Ectodermal cell (in vitro differentiated cells): ENCODE measurements around the gene MEG3.

ENCODE experiments used
- H3K27ac ChIP-seq: 2 replicates; pipeline ENCODE4 v1.7.0; 2013; ENCODE audit warnings: mild to moderate bottlenecking, low read depth, low read length; ENCODE audit not compliant: insufficient read depth, poor library complexity, severe bottlenecking
- H3K27me3 ChIP-seq: 2 replicates; pipeline ENCODE4 v1.7.0; 2013; ENCODE audit warnings: mild to moderate bottlenecking, low read length; ENCODE audit not compliant: insufficient read depth, control insufficient read depth, poor library complexity, severe bottlenecking
- H3K36me3 ChIP-seq: one replicate; pipeline ENCODE4 v1.7.0; 2013; ENCODE audit warnings: low read length; ENCODE audit not compliant: control insufficient read depth, insufficient read depth
- H3K4me1 ChIP-seq: one replicate; pipeline ENCODE4 v1.7.0; 2013; ENCODE audit warnings: low read length; ENCODE audit not compliant: control insufficient read depth, insufficient read depth
- H3K4me3 ChIP-seq: 2 replicates; pipeline ENCODE4 v1.7.0; 2013; ENCODE audit warnings: low read depth, low read length, control low read depth; ENCODE audit not compliant: insufficient read depth
- H3K9me3 ChIP-seq: 2 replicates; pipeline ENCODE4 v1.7.0; 2013; ENCODE audit warnings: mild to moderate bottlenecking, low read length, moderate library complexity; ENCODE audit not compliant: control insufficient read depth
- WGBS, 2 experiments: methylation state at CpG; one replicate each; pipeline ENCODE4 v1.1.7; 2013; ENCODE audit warnings: missing lambda C conversion rate in 2 of 2; 5-methylcytosine and 5-hydroxymethylcytosine counted together

The MEG3 gene

DNA sequence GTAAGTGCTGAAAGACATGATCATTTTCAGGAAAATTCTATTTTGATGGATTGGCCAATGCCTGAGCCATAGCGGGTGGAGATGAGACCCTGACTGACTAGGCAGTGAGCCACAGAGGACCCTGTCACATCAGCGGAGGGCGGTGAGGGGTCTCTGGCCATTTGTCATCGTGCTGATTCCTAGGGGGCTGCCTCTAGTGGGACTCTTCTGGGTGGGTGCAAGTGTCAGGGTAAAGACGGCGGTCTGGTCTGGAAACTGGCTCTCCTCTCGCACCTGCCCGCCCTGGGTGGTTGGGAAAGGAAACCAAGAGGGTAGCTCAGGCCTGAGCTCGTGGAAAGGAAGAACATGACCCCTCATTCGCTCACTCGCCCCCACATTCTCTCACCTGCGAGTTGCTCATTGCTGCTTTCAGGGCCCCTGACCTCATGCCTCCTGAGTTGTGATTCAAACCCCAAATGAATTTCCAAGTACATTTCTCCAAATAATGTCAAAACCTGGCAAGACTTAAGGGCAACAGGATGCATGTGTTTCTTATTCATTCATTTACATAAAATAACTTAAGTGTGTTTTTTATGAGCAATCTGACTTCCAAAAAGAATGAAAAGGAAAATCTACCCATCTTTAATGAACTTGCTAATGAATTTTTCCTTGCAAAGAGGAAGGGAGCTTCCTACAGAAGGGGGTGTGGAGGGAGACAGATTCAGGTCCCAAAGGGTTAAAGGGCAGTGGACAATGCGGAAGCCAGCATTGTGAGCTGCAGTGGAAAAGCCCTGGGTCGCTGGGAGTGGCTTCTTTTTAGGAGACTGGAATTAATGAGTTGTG is 12.8 kb downstream of the MEG3 start:
- H3K36me3 ChIP-seq = no peaks in the 10 kb centered on the region
- 78% methylated on average over 14 of the region's 14 CpGs for WGBS, 2 experiments
- peak overlapping the region; percentile 13 for H3K27ac ChIP-seq
- no peak overlapping the region for H3K4me3 ChIP-seq
- H3K4me1 ChIP-seq = peaks cover 70% of the 10 kb centered on the region
- H3K9me3 ChIP-seq = no peaks in the 10 kb centered on the region
- no peaks in the 10 kb centered on the region for H3K27me3 ChIP-seq

DNA sequence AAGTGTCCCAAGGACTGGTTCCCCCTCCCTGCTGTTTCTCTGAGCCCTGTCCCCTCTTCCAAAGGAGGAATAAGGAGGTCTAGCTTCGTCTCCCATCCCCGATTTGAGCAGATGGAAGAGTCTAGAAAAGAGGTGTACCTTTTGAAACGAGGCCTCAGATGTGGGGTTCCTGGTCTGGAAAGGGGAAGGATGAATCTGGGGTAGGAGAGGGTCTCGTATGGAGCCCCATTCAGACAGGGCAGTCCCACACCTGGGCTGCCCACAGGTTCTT is 13.3 kb downstream of the MEG3 start:
- 34 to 45% methylated on average over 4 of the region's 4 CpGs for WGBS, 2 experiments
- Histone ChIP-seq H3K4me1 (peaks cover 70% of the 10 kb centered on the region), H3K36me3 (no peaks in the 10 kb centered on the region), H3K9me3 (no peaks in the 10 kb centered on the region), H3K27me3 (no peaks in the 10 kb centered on the region), H3K27ac (peak overlapping the region; percentile 85), H3K4me3 (no peak overlapping the region)

- peaks cover 70% of the 10 kb centered on the region for H3K4me1 ChIP-seq
- H3K4me3 ChIP-seq = no peak overlapping the region
- H3K27me3 ChIP-seq = no peaks in the 10 kb centered on the region
- no peaks in the 10 kb centered on the region for H3K36me3 ChIP-seq
- WGBS, 2 experiments = 65 to 66% methylated on average over 14 of the region's 14 CpGs
- H3K9me3 ChIP-seq = no peaks in the 10 kb centered on the region
- H3K27ac ChIP-seq = peak overlapping the region; percentile 85
Measured at GRCh38 chr14:100839681-100840111, 13.8 kb downstream of the MEG3 start.

DNA sequence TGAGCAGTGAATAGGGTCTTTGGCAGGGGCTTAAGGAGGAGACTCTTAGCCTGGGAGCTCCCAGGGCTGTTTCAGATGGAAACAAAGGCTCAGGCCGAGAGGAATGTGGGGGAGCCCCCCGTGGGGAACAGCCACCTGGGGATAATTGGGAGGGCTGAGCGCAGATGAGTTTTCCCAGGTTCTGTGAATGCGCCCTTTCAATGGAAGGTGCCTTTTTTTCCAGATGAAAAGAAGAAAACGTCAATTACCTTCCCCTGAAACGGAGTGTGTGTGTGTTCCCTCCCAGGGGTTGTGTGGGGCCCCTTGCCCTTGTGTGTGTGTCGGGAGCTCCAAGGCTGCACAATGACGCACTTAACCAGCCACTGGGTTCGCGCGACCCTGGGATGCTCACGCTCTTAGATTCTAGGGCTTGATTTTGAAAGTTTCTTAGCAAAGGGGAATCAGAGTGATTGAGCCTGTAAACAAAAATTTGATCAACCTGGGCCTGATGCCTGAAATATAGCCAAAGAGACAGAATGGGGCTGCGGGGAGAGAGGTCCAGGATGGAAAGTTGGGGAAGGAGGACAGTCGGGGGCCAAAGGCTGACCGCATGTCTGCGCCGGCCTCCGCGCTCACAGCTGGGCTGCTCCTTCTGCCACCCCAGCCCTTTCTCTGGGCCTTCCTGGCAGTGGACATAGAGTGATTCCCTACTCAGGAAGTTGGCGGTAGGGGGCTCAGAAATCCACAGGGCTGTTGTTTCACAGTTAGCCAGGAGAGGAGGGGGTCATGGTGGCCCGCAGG is 14.6 kb downstream of the MEG3 start:
- Histone ChIP-seq H3K27me3 (no peaks in the 10 kb centered on the region), H3K36me3 (no peaks in the 10 kb centered on the region), H3K27ac (peak overlapping the region; percentile 85), H3K9me3 (no peaks in the 10 kb centered on the region), H3K4me3 (no peak overlapping the region), H3K4me1 (peaks cover 66% of the 10 kb centered on the region)
- 16 to 19% methylated on average over 21 of the region's 21 CpGs for WGBS, 2 experiments

DNA sequence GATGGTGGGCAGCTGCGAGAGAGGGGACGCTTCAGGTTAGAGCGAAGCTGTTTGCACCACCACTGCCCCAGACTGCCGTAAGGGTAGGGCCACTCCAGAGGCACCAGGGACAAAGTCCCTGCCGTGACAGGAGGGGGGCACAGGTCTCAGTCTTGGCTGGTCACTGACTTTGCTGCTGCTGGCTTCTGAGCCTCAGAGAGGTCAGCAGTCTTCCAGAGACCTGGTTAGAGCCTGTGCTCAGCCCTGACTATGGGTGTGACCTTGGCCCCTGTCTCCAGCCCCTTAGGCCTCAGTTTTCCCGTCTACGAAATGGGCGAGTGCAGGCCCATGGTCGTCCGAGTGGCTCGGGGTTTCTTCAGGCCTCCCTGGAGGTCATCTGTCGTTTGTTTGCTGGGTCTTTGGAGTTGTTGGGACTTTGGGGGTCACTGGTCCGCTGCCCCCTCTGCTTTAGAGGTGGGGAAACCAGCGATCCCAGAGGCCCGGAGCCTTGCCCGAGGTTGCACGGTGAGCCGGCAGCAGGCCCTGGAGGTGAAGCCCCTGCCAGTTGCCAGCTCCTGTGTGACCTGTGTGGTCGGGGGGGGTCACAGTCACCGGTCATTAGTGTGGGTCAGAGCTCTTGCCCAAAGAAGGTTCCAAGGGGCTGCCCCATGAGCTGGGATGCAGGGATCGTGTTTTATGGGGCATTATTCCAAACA is 15.3 kb downstream of the MEG3 start:
- Histone ChIP-seq H3K4me1 (peaks cover 65% of the 10 kb centered on the region), H3K36me3 (no peaks in the 10 kb centered on the region), H3K4me3 (no peak overlapping the region), H3K27me3 (no peaks in the 10 kb centered on the region), H3K27ac (peak overlapping the region; percentile 85), H3K9me3 (no peaks in the 10 kb centered on the region)
- WGBS, 2 experiments = 79 to 81% methylated on average over 21 of the region's 21 CpGs

GRCh38 chr14:100841761-100842403 is 16.0 kb downstream of the MEG3 start:
- Histone ChIP-seq H3K4me1 (peaks cover 65% of the 10 kb centered on the region), H3K36me3 (no peaks in the 10 kb centered on the region), H3K27me3 (no peaks in the 10 kb centered on the region), H3K9me3 (no peaks in the 10 kb centered on the region), H3K27ac (no peak overlapping the region), H3K4me3 (no peak overlapping the region)
- 93 to 94% methylated on average over 15 of the region's 15 CpGs for WGBS, 2 experiments

DNA sequence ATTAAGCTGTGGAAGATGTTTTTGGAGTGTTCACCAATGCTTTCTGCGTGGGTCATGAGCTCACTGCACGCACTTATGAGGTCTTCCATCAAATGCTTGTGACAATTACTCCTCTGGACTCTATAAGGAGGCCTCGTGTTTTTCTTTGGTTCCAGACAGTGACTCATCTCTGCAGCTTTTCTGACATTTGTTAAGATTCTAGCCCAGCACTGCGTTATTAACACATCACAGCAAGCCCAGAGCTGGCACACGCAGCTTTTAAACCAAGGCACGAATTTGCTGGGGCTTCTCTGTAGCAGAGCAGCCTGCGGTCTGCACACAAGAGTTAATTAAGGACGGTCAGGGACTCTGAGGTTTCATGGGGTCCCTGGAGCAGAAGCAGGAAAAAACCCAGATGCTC is 16.9 kb downstream of the MEG3 start:
- no peaks in the 10 kb centered on the region for H3K9me3 ChIP-seq
- H3K4me1 ChIP-seq = peaks cover 56% of the 10 kb centered on the region
- H3K27me3 ChIP-seq = no peaks in the 10 kb centered on the region
- no peaks in the 10 kb centered on the region for H3K36me3 ChIP-seq
- no peak overlapping the region for H3K27ac ChIP-seq
- 78 to 79% methylated on average over 8 of the region's 8 CpGs for WGBS, 2 experiments
- no peak overlapping the region for H3K4me3 ChIP-seq

DNA sequence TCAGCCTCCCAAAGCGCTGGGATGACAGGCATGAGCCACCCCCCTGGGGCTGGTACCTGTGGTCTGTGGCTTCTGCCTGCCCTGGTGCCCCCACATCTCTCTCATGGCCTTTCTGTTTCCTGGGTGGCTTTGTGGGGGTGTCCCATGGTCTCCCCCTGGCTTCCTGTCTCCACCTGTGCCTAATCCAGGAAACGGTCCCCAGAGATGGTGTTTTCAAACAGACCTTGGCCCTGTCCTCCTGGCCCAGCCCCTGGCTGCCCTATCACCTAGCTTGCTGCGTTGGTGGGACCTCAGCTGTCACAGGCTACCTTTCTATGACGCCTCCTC is 18.1 kb downstream of the MEG3 start:
- Histone ChIP-seq H3K9me3 (no peaks in the 10 kb centered on the region), H3K27me3 (no peaks in the 10 kb centered on the region), H3K36me3 (no peaks in the 10 kb centered on the region), H3K27ac (no peak overlapping the region), H3K4me3 (no peak overlapping the region), H3K4me1 (peaks cover 43% of the 10 kb centered on the region)
- WGBS, 2 experiments = 91 to 95% methylated on average over 4 of the region's 4 CpGs

DNA sequence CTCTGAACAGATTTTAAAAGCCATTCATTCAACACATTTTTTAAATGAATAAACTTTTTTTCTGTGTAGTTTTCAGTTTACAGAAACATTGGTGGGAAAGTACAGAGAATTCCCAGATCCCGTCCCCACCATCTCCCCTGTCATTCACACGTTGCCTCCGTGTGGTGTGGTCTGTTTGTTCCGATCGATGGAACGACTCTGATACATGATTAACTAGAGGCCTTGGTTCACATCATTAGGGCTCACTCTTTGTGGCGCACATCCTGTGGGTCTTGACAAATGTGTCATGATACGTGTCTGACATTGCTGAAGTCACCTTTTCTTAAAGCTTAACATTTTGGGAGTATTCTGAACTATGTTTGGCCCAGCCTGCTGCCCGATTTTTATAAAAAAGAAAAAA is 18.5 kb downstream of the MEG3 start:
- no peaks in the 10 kb centered on the region for H3K36me3 ChIP-seq
- H3K4me1 ChIP-seq = peaks cover 40% of the 10 kb centered on the region
- WGBS, 2 experiments = 89 to 91% methylated on average over 9 of the region's 9 CpGs
- H3K27ac ChIP-seq = no peak overlapping the region
- H3K9me3 ChIP-seq = no peaks in the 10 kb centered on the region
- H3K4me3 ChIP-seq = no peak overlapping the region
- H3K27me3 ChIP-seq = no peaks in the 10 kb centered on the region

- WGBS, 2 experiments = 95 to 96% methylated on average over 13 of the region's 13 CpGs
- Histone ChIP-seq H3K4me1 (peaks cover 35% of the 10 kb centered on the region), H3K27ac (no peak overlapping the region)
Measured at GRCh38 chr14:100844846-100845245, 18.9 kb downstream of the MEG3 start.

More at GRCh38 chr14:100844846-100845245, 18.9 kb downstream of the MEG3 start:
- no peaks in the 10 kb centered on the region for H3K9me3 ChIP-seq
- no peaks in the 10 kb centered on the region for H3K27me3 ChIP-seq
- no peaks in the 10 kb centered on the region for H3K36me3 ChIP-seq
- no peak overlapping the region for H3K4me3 ChIP-seq
